GM18508 (cell line): ENCODE measurements around the gene OR2H1.

Source experiments
- ATAC-seq: cut with Tn5 transposase; IDR thresholded peaks from one replicate; pipeline ENCODE4 v1.9.1; 2021; ENCODE audit warnings: moderate number of reproducible peaks; ENCODE audit not compliant: insufficient read depth, unreplicated experiment

Gene OR2H1

GRCh38 chr6:29479560-29479959 lies 22.6 kb downstream of the OR2H1 start:
- ATAC-seq: no peak

GRCh38 chr6:29483186-29483585 lies 26.2 kb downstream of the OR2H1 start:
- no peak for ATAC-seq

- ATAC-seq: no peak
Measured at GRCh38 chr6:29483735-29484134, 26.8 kb downstream of the OR2H1 start.

GRCh38 chr6:29486577-29486976 lies 29.6 kb downstream of the OR2H1 start:
- no peak for ATAC-seq

GRCh38 chr6:29487131-29487530 lies 30.2 kb downstream of the OR2H1 start:
- no peak for ATAC-seq

- ATAC-seq: no peak
Measured at GRCh38 chr6:29487660-29488059, 30.7 kb downstream of the OR2H1 start, which contains the start of gene MAS1L. Gene MAS1L (minus strand): TSS chr6:29487956. CDS start chr6:29487902, 54 bp downstream.

GRCh38 chr6:29488874-29489273 lies 31.9 kb downstream of the OR2H1 start:
- ATAC-seq: no peak

GRCh38 chr6:29489286-29489685 lies 32.3 kb downstream of the OR2H1 start:
- ATAC-seq: no peak

GRCh38 chr6:29490055-29490454 lies 33.1 kb downstream of the OR2H1 start:
- ATAC-seq: no peak

- ATAC-seq: no peak
Measured at GRCh38 chr6:29490552-29490951, 33.6 kb downstream of the OR2H1 start.

GRCh38 chr6:29491574-29491973 lies 34.6 kb downstream of the OR2H1 start:
- no peak for ATAC-seq

GRCh38 chr6:29493261-29493660 lies 36.3 kb downstream of the OR2H1 start:
- ATAC-seq: no peak

GRCh38 chr6:29494131-29494530 lies 37.2 kb downstream of the OR2H1 start:
- ATAC-seq: no peak

- ATAC-seq: no peak
Measured at GRCh38 chr6:29495571-29495970, 38.6 kb downstream of the OR2H1 start.

- ATAC-seq: no peak
Measured at GRCh38 chr6:29496961-29497360, 40.0 kb downstream of the OR2H1 start.

- no peak for ATAC-seq
Measured at GRCh38 chr6:29499704-29500103, 42.7 kb downstream of the OR2H1 start.

- ATAC-seq: no peak
Measured at GRCh38 chr6:29500594-29500993, 43.6 kb downstream of the OR2H1 start.

GRCh38 chr6:29501106-29501505 lies 44.2 kb downstream of the OR2H1 start:
- no peak for ATAC-seq

- no peak for ATAC-seq
Measured at GRCh38 chr6:29502181-29502580, 45.2 kb downstream of the OR2H1 start.

- no peak for ATAC-seq
Measured at GRCh38 chr6:29502597-29502996, 45.6 kb downstream of the OR2H1 start.

GRCh38 chr6:29504961-29505360 lies 48.0 kb downstream of the OR2H1 start:
- ATAC-seq: no peak

- ATAC-seq: no peak
Measured at GRCh38 chr6:29505808-29506207, 48.9 kb downstream of the OR2H1 start.

- ATAC-seq: no peak
Measured at GRCh38 chr6:29506446-29507067, 49.6 kb downstream of the OR2H1 start.
